HG03457 (cell line): ENCODE results near the gene PLK5.
"Not testable (repeated sequence)": the region's sequence is repeated elsewhere in the genome, so short reads cannot be mapped to it uniquely, and the experiment has no call there.

Source experiments
- ATAC-seq: cut with Tn5 transposase; IDR thresholded peaks from one replicate; pipeline ENCODE4 v1.9.1; 2021; ENCODE audit warnings: moderate number of reproducible peaks; ENCODE audit not compliant: unreplicated experiment

The PLK5 gene, protein sequence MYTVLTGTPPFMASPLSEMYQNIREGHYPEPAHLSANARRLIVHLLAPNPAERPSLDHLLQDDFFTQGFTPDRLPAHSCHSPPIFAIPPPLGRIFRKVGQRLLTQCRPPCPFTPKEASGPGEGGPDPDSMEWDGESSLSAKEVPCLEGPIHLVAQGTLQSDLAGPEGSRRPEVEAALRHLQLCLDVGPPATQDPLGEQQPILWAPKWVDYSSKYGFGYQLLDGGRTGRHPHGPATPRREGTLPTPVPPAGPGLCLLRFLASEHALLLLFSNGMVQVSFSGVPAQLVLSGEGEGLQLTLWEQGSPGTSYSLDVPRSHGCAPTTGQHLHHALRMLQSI

GRCh38 chr19:1523412-1524286, at the start of gene PLK5:
Gene PLK5, plus strand, starts transcription at chr19:1524077. Its CDS starts 2,920 bp downstream, at chr19:1526997.
- ATAC-seq = no peak

DNA sequence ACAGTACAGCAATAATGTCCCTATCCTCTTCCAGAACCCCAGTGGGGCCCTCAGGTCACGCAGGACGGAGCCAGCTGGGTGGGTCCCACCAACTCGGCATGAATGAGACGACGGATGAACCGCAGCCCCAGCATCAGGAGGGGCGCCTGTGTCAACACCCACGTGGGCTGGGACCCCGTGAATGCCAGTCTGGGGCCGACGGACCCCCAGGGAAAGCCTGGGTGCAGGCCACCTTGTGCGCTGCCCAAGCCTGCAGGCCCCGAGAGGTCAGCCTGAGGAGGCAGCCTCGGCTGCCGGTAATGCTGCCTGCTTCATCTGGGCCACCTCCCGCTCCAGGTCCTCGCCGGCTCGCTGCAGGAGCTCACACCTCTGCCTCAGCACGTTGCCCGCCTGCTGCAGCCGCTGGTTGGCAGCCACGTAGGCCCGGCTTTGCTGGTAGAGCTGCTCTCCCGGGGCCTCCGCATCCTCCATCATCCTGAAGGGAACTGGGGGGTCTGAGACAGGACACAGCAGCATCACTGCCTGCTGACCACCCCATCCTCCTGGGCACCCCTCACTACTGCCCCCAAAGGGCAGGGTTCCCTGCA, 49.0 kb upstream of the PLK5 start:
- ATAC-seq = no peak

DNA sequence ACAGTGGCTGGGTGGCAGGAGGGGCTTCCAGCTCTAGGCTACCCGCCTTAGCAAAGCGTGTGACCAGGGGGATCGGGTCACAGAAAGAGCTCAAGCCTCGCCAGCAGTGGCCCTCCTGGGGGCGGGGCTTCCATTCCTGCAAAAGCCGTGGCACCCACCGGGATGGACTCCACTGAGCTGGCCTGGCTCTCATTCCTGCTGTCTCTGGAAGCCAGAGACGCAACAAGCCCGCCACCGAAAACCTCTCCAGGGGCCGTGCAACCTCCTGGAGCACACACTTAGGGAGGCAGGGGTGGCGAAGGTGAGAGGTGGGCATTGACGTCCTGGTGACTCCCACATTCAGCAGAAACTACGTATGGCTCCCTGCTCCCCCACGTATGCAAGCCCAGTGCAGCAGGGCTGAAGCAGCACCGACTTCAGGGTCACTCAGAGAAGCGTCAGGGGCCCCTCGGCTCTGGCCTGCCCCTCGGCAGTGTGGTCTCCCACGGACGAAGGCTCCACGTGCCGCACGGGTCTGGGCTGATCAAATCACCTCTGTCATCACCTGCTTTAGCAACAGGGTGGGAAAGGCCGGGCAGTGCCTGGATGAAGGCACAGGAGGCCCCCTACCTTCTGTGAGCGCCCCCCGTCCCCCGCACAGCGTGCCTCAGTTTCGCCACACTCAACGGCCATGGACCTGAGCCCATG, 48.0 kb upstream of the PLK5 start:
- no peak for ATAC-seq

DNA sequence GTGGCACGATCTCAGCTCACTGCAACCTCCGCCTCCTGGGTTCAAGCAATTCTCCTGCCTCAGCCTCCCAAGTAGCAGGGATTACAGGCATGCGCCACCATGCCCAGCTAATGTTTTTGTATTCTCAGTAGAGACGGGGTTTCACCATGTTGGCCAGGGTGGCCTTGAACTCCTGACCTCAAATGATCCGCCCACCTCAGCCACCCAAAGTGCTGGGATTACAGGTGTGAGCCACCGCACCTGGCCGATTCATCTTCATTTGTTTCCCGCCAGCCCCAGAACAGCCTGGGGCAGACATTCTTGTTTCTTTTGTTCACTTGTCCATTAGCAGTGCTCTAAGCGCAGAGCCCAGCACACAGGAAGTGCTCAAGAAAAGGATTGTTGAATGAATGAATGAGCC, 46.8 kb upstream of the PLK5 start:
- not testable (repeated sequence) for ATAC-seq

GRCh38 chr19:1478934-1479707, 44.8 kb upstream of the PLK5 start, which contains the start of gene C19orf25:
Gene C19orf25, minus strand, starts transcription at chr19:1479215. Its CDS starts 312 bp downstream, at chr19:1478903.
- ATAC-seq = peak; percentile 59

- no peak for ATAC-seq
These were observed 42.5 kb upstream of the PLK5 start for GRCh38 chr19:1481224-1481892.

GRCh38 chr19:1481893-1482360, 42.0 kb upstream of the PLK5 start:
- no peak for ATAC-seq

DNA sequence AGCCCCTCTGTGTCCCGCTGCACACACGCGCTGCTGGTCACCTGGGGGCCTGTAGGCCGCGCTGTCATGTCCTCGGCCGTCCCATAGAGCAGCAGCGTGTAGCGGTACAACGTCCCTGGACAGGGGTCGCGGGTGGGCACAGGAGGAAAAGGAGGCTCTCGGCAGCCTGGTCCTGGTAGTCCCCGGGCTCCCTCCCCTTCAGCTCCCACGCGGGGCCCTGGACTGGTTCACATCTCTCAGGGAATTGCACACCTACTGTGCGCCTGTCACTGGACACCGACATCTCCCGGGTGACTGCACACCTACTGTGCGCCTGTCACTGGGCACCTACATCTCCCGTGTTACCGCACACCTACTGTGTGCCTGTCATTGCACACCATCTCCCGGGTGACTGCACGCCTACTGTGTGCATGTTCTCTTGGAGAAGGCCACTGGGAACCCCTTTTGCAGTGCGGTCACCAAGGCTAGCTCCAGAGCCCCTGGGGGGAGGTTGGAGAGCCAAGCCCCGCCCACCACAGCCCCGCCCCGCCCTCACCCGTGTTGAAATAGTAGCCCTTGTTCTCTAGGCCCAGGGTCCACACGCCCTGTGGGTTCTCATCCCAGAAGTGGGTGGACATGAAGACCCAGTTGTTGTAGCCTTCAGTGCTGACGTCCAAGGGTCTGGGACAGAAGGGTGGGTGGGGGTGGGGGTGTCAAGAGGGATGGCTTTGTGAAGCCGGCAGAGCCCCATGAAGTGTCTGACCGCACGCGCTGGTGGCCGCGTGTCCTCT, 41.3 kb upstream of the PLK5 start:
- ATAC-seq = no peak

DNA sequence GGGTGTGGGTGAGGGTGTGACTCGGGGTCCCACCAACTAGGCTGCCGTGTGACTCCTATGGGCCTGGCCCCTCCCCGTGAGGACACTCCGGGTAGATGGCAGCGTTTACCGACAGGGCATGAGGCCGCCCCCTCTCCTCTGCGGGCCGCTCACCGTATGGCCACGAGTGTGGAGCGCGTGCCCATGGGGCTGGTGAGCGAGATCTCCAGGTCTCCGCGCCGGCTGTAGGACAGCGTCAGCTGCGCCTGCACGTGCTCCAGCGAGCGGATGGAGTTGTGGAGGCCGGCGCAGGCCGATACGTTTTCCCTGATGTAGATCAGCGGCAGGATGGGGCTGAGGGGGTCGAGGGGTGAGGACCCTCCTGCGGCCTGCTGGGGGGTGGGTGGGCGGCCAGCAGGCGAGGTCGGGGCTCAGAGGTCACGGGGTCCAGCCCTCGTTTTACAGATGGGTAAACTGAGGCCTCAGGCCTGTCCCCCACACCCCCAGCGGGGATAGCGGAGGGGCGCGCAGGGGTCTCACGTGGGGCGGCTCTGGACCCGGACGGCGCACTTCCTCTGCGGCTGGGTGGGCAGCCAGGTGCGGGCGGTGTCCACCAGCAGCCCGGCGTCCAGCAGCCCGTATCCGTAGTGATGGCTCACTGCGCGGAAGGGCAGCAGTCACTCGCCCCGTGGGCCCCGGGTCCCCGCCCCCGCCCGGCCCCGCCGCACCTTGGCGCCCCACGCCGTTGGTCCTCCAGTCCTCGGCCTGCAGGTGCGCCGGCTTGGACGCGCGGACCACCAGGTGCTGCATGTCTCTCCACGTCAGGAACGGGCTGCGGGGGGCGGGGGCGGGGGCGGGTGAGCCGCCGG, 40.5 kb upstream of the PLK5 start:
- ATAC-seq = no peak

DNA sequence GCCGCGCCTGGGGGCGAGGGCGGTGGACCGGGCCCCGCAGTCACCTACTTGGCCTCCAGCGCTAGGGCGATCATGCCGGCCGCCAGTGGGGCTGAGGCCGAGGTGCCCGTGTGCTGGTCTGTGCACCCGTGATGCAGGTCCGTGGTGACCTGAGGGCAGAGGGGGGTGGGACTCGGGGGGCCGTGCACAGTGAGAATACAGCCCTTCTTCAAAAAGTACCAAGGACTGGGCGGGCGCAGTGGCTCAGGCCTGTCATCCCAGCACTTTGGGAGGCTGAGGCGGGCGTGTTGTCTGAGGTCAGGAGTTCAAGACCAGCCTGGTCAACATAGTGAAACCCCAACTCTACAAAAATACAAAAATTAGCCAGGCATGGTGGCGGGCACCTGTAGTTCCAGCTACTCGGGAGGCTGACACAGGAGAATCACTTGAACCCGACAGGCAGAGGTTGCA, 39.9 kb upstream of the PLK5 start:
- no peak for ATAC-seq

DNA sequence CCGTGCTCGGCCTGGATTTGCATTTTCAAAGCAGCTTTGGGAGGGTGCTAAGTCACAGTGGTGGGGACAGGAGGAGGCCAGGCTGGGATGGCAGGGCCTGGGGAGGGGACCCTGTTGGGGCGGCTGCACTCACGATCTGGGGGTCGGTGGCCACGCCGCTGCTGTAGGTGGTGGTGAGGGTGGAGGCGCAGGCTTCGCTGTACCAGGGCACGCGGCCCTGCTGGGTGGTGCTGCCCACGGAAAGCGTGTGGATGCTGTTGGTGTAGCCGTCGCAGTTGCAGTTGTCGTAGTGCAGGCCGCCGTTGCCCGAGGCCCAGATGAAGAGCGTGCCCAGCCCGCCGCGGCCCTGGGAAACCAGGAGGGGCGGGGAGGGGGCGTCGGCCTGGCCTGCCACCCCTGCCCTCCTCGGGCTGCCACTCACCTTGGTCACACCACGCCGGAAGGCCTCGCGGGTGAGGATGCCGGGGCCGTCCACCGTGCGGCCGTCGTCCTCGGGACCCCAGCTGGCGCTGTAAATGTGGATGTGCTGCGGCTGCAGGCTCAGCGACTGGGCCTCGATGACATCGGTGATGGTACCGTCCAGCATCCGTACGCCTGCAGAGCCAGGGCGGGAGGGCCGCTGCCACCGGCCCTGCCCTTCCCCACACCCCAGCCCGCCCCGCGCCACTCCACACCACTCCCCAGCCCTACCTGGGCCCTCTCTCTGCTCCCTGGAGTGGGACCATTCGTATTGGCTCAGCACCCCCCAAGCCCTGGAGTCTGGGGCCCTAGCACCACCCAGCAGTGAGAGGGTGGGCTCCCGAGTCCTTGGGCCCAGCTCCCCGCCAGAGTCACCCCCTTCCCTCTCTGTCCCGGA, 36.9 kb upstream of the PLK5 start:
- no peak for ATAC-seq

GRCh38 chr19:1487576-1488281, 36.1 kb upstream of the PLK5 start:
- ATAC-seq = no peak

GRCh38 chr19:1488282-1488601, 35.6 kb upstream of the PLK5 start:
- ATAC-seq = no peak

- ATAC-seq = peak; percentile 1
These were observed 34.2 kb upstream of the PLK5 start for GRCh38 chr19:1489463-1490310.

- ATAC-seq = peak; percentile 74
These were observed 33.4 kb upstream of the PLK5 start, which contains the start of gene PCSK4 for GRCh38 chr19:1490311-1491113. Gene PCSK4, minus strand, starts transcription at chr19:1490350. Its CDS starts 4 bp downstream, at chr19:1490346.
